HG03175 (cell line): ENCODE results near the gene KTN1.
A peak's percentile ranks its signal among the peaks of the same experiment; 100 is the strongest.

ENCODE experiments used
- ATAC-seq: cut with Tn5 transposase; IDR thresholded peaks from one replicate; pipeline ENCODE4 v1.9.1; 2021; ENCODE audit warnings: mild to moderate bottlenecking, moderate library complexity; ENCODE audit not compliant: unreplicated experiment

The KTN1 gene

DNA sequence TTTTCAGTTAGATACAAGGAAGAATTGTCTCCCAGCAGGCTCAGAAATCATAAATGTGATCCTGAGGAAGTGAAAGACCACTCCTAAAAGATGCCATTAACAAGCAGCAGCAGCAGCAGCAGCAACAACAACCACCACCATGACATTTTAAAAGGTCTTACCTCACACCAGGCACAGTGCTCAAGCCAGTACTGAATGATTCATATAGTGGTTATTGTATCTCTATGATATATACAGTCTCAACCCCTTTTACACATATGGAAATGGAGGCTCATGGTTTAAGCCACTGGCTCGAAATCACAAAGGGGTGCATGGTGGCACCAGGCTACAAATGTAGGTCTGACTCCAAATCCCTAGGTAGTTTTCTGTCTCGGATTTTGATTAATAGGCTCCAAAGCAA lies 126.9 kb downstream of the KTN1 start:
- ATAC-seq, result no peak

DNA sequence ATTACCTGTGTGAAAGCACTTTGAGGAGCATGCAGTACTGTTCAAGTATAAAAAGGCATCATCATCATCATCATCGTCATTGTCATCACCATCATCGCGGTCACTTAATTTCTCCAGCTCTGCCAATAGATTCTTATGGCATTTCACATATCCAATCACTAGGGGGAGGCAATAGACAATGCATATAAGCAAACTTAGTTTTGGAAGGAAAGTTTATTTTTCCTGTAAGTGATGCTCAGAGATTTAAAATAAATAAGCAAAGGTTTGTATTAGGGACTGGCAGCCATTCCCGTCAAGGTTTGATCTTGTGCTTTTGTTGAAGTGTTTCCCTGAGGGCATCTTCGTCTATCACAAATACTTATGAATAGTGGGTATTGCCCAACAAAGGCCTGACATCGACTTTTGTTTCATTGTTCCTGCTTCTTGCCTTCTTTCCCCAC lies 127.4 kb downstream of the KTN1 start:
- ATAC-seq, result no peak

DNA sequence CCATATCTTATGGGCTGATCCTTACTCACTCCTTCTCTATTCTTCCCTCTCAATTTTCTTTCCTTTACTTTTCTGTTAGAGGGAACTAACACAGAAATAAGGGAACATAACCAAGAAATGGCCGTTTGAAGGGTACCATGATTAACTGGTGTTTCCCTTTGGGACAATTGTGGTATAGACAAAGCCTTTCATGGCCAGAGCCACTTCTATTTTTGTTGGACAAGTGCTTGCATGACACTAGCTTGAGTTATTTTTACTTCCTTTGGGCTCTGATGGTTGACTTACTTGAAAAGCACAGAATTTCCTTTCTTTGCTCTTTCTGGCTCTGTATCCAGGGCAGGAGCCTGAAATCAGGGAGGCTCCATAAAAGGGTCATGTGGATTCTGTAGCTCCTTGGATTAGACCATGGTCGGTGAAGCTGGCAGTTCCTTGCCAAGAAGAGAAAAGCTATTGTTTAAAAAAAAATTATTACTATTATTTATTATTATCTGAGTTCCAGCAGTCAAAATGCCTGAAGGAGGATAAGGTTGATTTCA lies 130.6 kb downstream of the KTN1 start:
- ATAC-seq, result no peak

DNA sequence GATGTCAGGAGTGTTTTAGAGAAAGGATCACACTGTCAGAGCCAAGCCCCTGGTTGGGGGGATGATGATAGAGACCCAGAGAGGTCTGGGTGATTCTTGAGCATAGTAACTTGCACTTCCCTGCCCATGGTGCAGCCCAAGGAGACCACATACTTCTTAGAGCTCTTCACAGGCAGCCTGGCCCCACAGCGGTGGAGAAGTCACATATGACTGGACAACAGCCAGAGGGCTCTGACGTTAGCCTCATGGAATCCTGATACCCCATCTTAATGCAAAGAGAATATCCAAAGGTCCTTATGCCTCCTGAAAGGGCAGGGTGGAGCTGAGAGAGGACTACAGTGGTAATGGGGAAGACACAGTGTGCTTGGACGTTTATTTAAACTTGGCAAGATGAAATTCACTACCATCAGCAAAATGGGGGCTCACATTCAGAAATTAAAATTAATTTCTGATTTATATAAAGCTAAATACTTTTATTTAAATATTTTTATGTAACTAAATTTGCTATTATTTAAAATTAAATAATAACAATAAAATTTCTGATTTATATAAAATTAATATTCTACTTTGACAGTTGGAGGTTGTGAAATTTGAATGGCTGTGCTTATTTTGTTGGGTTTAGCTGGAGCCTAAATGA lies 131.3 kb downstream of the KTN1 start:
- ATAC-seq, result no peak

DNA sequence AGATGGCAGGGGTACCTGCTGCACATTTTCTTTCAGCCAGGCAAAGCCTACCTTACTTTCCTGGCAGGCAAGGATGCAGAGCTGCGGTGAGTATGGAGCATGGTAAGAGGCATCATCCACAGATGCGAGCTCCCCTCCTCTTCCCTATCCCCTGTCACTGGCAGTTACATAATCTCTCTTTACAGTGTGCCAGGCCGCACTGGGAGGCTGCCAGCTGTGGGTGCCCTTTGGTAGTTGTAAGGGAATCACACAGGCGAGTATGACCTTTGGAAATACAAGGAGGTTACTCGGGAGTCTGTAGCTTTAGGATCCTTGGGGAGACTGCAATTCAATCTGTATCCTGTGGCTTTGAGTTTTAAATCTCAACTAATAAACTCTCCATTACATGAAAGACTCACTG lies 132.5 kb downstream of the KTN1 start:
- ATAC-seq, result no peak

DNA sequence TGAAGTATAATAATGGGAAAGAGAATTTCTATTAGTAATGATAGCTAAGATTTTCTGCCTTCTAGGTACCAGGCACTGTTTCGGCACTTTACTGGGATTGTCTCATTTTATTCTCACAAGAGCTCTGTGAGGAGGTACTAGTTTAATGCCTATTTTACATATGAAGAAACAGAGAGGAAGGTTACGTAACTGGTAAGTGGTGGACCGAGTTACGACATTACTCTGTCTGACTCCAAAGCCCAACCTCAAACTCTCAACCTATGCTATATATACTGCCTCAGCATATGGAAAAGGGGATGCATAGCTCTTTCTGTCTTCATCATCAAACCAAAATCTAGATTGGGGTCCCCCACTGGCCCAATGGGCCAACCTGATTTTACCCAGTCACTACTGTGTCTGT lies 133.5 kb downstream of the KTN1 start:
- ATAC-seq, result no peak

DNA sequence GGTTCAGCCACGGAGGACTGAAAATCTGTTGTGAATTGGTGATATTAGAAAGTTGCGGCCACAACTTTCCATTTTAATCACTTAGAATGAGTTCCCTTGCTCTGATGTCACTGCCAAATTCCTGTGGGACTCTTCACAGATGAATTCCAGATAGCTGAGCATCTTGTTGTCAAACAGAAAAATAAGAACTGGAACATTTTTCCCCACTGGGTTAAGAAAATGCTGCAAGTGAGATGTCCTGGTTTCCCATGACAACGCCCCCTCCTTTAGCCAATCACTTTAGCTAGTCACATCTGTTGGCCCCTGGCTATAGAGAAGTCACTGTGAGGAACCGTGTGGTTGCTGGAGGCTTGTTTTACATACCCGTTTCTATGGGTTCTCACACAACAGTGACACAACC lies 135.9 kb downstream of the KTN1 start:
- peak; percentile 62 for ATAC-seq

DNA sequence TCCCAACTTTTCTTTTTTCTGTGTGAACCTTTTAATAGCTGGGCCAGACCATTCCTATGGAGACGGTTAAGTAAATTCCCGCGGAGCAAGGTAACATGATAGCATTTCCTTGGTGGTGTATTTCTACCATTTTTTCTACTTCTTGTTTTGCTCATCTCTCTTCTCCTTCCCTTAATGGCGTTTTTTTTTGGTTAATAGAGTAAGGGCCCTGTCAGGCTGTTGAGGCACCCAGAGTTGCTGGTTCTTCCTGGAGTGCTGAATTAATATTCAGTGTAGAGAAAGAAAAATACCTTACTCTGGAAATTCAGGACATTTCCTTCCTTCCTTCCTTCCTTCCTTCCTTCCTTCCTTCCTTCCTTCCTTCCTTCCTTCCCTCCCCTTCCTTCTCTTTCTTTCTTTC lies 137.6 kb downstream of the KTN1 start:
- ATAC-seq, result no peak

DNA sequence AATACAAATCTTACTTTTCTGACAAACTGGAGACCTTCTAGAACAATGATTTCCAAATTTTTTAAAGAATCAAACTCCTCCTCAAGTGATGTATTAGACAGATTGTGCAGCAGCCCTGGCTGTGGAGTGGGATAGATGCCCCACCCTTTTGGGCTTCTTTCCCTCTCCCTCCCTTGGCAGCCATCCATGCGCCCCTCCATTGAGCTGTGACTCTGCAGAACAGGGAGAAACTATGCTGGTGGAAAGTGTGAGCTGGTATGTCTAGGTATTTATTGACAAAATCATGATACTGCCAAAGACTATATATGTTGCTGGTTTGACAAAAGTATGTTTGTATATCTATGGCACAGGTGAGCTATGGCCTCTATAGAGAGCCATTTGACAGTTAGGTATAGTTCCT lies 138.5 kb downstream of the KTN1 start:
- ATAC-seq, result no peak

DNA sequence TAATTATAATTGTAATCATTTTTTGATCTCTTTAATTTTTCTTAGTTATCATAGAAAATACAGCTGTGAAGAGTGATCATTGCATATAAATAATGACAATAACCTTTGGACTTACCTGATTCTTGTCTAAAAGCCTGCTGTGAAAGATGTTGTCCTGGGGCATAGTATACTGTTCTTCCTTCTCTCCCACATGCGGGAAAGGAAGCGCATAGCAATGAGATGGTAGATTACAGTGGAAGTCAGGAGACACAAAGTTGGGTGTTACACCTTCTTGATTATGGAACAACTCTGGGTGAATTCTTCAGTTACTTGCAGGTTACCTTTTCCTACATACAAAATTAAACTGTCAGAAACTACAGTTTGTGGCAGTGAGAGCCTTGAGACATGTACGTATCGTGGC lies 140.8 kb downstream of the KTN1 start:
- no peak for ATAC-seq

DNA sequence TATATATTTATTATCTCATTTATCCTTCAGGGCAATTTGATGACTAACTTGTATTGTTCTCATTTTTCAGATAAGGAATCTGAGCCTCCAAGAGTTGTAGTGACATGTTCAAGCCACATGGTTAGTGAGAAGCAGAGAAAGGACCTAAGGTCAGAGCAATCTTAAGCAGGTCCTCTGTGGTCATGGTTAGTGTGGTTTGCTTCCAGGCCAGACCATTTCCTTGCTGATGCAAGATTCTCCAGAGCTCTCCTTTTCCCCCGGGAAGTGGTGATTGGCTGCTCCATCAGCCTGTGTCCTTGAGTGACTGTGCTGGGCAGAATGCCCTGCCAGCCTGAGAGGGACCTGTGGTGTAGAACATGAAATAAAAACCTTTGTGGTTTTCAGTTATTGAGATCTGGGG lies 141.3 kb downstream of the KTN1 start:
- no peak for ATAC-seq

DNA sequence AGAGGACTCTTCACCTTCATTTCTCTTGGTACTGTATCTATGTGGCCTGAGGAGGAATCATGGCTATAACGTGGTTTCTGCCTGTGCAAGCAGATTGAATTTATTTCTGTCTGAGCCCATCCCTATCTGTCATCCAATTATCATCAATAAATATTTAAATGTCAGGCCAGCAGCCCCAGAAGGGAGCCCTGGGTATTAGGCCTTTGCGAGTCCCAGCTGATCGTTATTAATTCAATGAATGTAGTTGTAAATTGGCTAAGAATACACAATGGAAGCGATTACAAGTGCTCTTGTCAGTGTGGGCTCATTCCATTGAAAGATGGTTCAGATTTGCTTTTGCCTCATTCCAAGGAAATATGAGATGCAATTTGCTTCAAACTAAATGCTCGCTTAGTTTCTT lies 142.0 kb downstream of the KTN1 start:
- no peak for ATAC-seq

DNA sequence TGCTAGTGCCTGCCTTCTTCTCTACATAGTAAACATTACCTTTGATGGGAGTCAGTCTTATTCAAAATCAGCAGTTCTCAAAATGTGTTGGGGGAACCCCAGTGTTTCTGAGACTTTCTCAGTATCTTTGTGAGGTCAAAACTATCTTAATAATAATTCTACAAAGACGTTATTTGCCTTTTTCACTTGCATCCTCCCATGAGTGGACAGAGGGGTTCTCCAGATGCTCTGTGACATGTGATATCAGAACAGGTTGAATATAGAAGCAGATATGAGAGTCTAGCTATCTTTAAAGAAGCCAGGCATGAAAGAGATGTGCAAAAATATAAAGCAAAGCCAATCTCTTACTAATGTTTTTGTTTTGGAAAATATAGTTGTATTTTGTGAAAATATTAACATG lies 144.7 kb downstream of the KTN1 start:
- ATAC-seq, result no peak

DNA sequence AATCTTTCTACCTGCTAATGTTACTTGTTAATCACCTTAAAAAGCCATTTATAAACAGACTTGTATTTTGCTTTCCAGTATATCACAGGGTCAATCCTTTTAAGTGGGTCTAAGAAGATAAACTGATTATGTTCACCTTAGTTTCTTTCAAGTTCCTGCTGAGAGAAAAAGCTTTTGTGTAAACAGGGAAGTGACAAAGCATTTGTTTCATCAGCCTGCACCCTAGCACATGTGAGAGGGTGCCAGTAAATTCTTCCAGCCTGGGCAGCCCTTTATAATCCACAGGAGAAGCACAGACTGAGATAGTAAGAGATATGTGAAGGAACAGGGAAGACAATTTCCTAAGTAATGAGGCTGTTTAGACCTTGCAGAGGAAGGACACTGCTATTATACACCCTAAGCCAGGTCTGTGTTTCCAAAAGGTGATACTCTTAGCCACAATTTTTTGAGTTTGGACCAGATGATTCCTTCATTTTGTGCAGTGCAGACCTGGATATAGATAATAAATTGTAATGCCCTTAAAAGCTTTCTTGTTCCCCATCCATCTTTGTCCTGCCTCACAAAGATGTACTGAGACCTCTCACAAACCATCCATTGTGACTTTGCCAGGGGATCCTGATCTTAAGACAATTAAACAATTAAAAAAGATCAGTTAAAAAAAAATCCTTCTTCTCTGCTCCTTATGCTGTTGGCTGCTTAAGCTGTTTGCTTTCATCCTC lies 150.7 kb downstream of the KTN1 start:
- no peak for ATAC-seq

DNA sequence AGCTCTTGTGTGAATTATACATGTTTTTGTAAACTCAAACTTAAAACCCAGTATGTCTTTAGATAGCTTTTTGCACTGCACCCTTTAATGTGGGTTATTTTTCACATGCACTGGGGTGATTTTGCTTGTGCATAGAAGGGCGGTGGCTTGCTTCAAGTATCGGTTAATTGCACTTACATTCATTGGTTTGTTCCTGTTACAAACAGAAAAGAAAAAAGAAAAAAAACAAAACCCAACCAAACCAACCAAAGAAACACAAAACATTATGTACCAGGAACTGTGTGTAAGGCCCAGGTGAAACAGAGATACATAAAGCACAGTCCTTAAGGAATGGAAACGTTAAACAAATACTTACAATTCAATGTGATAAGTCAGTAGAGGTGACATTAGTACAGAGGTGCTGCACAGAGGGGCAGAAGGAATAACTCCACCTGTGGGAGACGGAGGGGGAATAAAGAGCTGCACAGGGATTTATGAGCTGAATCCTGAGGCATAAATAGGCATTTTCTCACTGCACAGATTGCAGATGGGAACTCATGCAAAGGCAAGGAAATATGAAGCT lies 151.4 kb downstream of the KTN1 start:
- ATAC-seq, result no peak

DNA sequence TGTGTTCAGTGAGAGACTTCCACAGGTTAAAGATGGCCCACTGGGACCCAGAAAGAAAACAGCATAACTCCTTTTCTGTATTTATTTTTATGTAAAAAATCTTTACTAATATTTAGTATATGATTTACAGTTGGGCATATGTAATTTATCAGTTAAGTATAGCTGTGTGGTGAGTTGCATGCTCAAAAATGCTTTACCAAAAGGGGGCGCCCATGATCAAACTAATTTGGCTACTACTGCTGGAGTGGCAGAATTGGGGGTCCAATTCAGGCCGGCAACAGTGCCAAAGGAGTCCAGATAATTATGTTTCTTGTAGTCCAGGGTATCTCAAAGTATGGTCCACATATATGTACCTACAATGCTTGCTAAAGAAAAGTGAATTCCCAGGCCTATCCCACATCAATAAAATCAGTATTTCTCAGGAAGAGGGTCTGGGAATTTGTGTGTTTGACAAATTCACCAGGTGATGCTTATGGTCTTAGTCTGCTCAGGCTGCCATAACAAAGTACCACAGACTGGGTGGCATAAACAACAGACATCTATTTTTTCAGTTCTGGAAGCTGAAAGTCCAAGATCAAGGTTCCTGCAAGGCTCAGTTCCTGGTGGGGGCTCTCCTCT lies 152.0 kb downstream of the KTN1 start:
- no peak for ATAC-seq

DNA sequence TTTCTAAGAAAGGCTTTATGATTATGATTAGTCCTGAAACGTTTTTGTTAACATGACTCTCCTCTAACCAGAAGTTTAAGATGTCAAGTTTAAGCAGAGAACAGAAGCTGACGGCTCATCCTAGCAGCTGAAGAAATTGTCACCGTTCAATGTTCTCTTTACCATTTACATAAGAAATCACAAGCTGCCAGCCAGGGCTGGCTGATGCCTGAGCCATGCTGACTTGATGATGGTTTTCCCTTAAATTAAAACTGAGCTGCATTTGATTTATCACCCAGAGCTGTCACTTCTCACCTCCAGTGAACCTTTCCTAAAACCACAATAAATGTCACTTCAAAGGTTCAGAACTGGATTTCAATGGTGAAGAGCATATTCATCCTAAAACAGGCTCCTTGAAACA lies 153.6 kb downstream of the KTN1 start:
- ATAC-seq, result no peak
